Smooth muscle cell of the brain vasculature (primary cell): ENCODE results near the gene LMF1.

Source experiments
- DNase-seq: peaks from one replicate; pipeline ENCODE4 v3.0.0-alpha.2; 2012; ENCODE audit warnings: low read depth, low spot score

LMF1 gene

DNA sequence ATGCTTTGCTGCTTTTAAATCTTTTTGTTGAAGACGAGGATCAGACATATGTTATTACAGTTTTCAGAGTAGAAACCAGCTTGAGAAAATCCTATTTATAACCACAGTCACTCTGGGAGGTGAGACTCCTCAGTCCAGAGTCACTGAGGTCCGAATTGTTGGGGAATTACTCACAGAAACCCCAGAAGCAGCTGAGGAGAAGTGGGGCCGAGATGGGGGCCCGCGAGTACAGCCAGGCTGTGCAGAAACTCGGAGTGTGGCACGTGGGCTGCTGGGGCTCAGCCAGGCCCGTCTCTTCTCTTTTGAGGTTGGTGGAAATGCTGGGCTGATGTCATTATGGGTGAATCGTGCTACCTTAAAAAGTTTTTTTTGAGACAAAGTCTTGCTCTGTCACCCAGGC, 155.8 kb downstream of the LMF1 start:
- no peak for DNase-seq

- DNase-seq = no peak
Observed at GRCh38 chr16:813916-814412, 156.8 kb downstream of the LMF1 start.

DNA sequence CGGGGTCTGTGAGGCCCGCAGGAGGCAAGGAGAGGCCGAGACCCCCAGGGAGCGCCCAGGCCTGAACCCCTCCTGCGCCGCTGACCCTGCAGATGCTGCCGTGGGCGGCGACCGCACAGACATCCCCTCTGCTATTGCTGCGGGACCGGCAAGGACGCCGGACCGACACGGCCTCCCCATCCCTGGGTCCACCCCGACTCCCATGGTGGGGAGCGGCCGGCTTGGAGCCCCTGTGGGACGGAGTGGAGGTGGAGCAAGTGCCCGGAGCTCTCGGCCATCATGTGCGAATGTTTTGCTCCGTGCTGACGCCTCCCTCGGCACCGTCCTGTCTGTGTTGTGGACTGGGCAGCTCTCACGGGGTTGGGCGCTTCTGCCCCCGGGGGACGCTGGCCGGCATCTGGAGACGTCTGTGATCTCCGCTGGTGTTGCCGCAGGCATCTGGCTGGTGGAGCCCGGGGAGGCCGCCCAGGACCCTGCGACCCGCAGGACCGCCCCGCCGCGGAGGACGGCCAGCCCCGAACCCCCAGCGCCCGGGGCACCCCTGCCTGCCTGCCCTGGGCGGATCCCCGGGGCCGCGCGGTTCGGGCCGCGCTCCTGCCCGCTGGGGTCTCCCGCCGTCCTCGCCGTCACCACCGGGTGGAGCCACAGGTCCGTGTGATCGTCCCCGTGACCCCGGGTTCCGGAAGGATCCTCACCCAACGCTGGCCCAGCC, 157.4 kb downstream of the LMF1 start:
- no peak for DNase-seq

DNA sequence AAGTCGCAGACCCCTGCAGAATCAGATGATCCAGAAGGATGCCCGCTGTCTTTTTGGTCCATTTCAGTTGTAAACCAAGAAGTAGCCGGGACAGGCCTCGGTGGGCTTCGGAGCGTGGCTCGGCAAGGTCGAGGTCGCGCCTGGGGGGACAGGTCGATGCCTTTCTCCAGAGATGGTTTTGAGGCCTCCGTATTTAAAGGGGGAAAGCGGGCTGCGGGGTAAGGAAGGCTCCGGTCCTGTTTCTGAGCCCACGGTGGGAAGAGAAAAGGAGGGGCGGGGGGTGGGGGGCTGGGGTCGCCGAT, 162.7 kb downstream of the LMF1 start:
- DNase-seq = no peak

- peak; percentile 76 for DNase-seq
Observed at GRCh38 chr16:807347-808084, 163.3 kb downstream of the LMF1 start.

DNA sequence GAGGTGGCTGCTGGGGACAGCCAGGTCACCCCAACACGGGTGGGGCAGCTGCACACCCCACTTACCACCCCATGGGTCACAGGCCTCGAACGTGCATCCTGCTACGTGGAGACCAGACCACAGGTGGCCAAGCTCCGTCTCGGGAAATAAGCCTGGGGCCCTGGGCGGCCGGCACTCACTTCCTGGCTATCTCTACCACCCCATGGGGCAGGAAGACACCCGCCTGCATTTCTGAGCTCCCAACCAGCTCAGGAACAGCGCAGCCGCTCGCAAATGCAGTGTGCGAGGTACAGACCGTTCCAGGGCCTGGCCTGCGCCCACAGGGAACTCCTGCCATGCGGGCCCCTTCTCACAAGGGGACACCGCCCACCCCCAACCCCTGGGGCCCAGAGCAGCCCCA, 165.3 kb downstream of the LMF1 start:
- DNase-seq = no peak

DNA sequence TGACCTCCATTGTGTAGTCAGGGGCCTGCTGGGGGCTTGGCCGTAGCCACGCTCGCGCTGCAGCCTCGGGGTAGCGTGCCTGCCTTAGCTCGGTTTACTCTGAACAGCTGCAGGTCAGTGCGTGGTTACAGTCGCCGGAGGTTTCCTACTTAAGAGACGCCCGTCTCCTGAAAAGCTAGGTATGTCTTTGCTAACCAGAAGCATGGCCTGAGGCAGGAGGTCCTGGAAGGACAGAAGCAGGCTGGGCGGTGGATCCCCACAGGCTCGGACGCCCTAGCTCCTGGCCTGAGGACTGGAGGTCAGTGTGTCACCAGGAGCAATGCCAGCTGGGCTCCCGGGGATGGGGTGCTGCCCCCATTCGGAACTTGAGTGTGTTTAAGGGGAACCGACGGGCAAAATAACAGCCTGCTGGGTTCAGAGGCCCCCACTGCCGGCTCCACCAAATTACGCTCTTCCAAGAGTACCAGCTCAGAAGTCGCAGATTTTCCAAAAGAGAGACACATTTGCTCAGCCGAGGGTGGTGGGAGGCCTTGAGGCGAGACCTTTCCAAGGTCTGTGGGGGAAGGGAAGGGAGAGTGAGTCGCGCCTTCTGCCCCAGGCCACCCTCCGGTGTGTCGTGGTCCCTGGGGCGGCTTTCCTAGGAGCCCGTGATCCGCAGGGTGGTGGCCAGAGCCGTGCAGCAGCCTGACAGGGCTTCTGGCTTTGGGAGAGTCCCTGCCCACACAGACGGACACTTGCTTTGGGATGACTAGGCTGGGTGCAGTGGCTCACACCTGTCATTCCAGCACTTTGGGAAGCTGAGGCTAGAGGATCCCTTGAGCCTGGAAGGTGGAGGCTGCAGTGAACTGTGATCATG, 166.4 kb downstream of the LMF1 start:
- DNase-seq = no peak

- no peak for DNase-seq
Observed at GRCh38 chr16:803754-804080, 167.1 kb downstream of the LMF1 start.
